Activated T-helper 17 cell treated with anti-CD3 and anti-CD28 coated beads, Interleukin-2, amount 50 U/mL, for 72 hours (primary cell): ENCODE data around the gene MMP7. TPM values are rescaled to one million over a fixed set of nuclear protein-coding genes. Genes with fewer than 3 reads are reported as not detected.
"Not testable (repeated sequence)": the region's sequence is repeated elsewhere in the genome, so short reads cannot be mapped to it uniquely, and the experiment has no call there.

Source experiments
- ATAC-seq: fragments of 150-1000 bp; cut with Tn5 transposase; replicated peaks from 2 replicates; pipeline ENCODE4 v1.10.0; 2021; ENCODE audit warnings: mild to moderate bottlenecking, moderate library complexity
- H3K27ac Mint-ChIP-seq: one replicate; pipeline ENCODE4 v1.8.0; 2022; ENCODE audit warnings: mixed read lengths
- H3K27me3 Mint-ChIP-seq: one replicate; pipeline ENCODE4 v1.8.0; 2022; ENCODE audit warnings: mixed read lengths
- H3K36me3 Mint-ChIP-seq: one replicate; pipeline ENCODE4 v1.8.0; 2022; ENCODE audit warnings: low read depth, mild to moderate bottlenecking, mixed read lengths
- H3K4me1 Mint-ChIP-seq: one replicate; pipeline ENCODE4 v1.8.0; 2022; ENCODE audit warnings: mixed read lengths
- H3K4me3 Mint-ChIP-seq: one replicate; pipeline ENCODE4 v1.8.0; 2022; ENCODE audit warnings: mild to moderate bottlenecking, mixed read lengths
- H3K9me3 Mint-ChIP-seq: one replicate; pipeline ENCODE4 v1.8.0; 2022; ENCODE audit warnings: mixed read lengths
- total RNA-seq, 2 donors: library from RNA; stranded (reverse); gene quantifications; one replicate each; pipeline ENCODE4 v1.2.3, GENCODE V29; 2022

Gene MMP7
- total RNA-seq, 2 donors from 2014 or later, result not detected

DNA sequence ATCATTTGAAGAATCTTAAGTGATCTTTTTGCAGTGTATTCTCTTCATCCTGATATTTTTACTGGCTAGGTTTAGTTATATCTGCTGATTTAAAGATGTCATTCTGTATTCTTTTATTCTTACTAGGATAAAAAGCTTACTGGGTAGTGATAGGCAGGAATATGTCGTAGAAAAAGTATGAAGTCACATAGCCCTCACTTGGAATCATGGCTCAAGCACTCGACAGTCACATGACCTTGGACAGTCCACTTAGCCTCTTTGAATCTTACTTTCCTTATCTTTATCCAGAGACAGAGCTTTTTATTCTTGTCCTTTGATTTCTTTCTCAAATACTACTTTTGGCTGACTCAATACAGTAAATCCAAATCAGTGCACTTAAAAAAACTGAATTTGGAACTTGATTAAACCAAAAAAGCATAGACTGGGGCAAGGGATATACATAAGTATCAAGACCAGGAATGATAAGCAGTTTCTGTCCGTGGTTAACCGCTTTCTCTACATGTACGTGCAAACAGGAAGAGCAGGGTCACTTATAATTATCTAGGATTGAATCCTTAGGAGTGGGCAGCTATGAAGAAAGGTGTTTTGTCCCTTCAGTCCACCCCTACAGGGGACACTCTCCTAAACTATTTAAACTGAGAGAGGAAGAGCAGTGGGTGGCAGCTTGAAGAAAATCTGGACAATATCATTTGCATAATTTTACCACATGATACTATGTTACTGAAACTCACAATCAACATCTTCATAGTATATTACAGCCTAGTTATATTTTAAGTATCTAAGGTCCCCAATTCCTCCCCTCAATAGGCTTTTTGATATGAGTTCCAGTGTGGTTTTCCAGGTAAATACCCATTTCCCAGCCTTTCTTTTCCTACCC is 8.0 kb downstream of the MMP7 start:
- H3K9me3 Mint-ChIP-seq, result no peaks in the 10 kb centered on the region

DNA sequence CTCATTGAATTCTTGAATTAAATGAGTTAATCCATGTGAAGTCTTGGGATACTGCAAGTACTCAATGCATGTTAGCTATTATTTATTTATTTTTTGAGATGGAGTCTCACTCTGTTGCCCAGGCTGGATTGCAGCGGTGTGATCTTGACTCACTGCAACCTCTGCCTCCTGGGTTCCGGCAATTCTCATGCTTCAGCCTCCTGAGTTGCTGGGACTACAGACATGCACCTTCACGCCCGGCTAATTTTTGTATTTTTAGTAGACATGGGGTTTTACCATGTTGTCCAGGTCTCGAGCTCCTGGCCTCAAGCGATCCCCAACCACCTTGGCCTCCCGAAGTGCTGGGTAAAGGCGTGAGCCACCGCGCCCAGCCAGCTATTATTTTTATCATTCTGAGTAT is 9.4 kb downstream of the MMP7 start:
- Mint-ChIP-seq H3K27ac (no peak overlapping the region), H3K36me3 (no peaks in the 10 kb centered on the region), H3K4me3 (no peak overlapping the region), H3K27me3 (peaks cover 19% of the 10 kb centered on the region), H3K9me3 (no peaks in the 10 kb centered on the region), H3K4me1 (no peaks in the 10 kb centered on the region)
- no peak for ATAC-seq

More for the DNA sequence above, 8.0 kb downstream of the MMP7 start:
- no peak overlapping the region for H3K4me3 Mint-ChIP-seq
- no peaks in the 10 kb centered on the region for H3K4me1 Mint-ChIP-seq
- H3K36me3 Mint-ChIP-seq, result no peaks in the 10 kb centered on the region
- peak; percentile 42 for ATAC-seq
- peaks cover 19% of the 10 kb centered on the region for H3K27me3 Mint-ChIP-seq
- H3K27ac Mint-ChIP-seq, result no peak overlapping the region

DNA sequence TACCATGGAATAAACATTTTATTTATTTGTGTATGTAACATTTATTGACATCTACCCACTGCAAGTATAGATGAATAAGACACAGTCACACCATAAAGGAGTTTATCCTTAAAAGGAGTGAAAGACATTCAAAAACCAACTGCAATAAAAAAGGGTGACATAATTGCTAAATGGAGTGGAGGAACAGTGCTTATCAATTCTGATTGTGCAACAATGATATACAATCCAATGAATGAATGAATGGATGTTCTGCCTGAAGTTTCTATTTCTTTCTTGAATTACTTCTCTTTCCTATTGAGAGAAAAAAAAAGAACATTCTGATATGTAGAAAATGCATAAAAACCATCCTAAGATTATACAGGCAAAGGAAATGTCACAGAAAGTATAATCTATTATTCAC is 10.0 kb downstream of the MMP7 start:
- no peaks in the 10 kb centered on the region for H3K36me3 Mint-ChIP-seq
- no peaks in the 10 kb centered on the region for H3K4me1 Mint-ChIP-seq
- no peak for ATAC-seq
- H3K9me3 Mint-ChIP-seq, result no peaks in the 10 kb centered on the region
- H3K27ac Mint-ChIP-seq, result no peak overlapping the region
- peaks cover 19% of the 10 kb centered on the region for H3K27me3 Mint-ChIP-seq
- H3K4me3 Mint-ChIP-seq, result no peak overlapping the region

DNA sequence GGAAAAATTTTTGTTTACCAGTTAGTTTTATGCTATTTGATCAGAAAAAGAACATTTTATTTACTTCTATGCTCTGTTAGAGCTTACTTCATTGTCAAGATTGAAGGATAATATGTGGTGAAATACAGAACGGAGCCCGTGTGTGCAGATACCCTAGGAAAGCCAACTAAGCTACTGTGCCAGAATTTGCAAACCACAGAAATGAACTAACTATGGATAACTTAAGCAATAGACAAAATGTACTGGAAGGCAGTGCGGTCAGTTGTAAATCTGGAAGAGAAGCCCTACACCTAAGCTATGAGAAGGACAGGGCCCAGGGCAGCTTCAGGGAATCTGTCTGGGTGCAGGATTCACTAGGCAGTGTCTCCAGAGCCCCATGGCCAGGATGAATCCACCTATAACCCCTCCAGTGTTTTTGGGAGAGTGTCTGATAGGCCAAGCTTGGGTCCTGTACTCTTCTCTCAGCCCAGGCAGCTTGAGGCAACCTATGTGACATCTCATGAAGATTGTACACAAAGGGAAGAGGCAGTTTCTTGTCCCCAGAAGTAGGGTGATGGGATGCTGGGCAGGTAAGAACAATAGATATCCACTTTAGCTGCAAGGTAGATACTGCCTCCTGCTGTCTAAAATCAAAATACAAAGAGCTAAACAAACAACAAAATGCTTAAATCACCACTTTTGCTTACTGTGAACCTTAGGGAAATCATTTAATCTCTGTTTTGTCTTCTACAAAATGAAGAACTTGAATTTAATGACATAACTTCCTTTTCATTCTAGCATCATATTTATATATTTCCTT is 12.1 kb downstream of the MMP7 start:
- Mint-ChIP-seq H3K36me3 (no peaks in the 10 kb centered on the region), H3K4me3 (no peak overlapping the region)

DNA sequence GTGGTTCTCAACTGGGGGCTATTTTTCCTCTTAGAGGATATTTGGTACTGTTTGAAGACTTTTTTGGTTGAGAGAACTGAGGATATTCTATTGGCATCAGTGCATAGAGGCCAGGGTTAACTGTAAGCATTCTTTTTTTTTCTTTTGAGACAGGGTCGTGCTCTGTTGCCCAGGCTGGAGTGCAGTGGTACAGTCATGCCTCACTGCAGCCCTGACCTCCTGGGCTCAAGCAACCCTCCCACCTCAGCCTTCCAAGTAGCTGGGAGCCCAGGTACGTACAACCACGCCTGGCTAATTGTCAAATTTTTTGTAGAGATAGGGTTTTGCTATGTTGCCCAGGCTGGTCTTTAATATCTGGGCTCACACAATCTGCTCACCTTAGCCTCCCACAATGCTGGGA is 12.9 kb downstream of the MMP7 start:
- ATAC-seq, result no peak
- Mint-ChIP-seq H3K27ac (no peak overlapping the region), H3K4me3 (no peak overlapping the region), H3K9me3 (no peaks in the 10 kb centered on the region), H3K4me1 (no peaks in the 10 kb centered on the region), H3K36me3 (no peaks in the 10 kb centered on the region), H3K27me3 (peaks cover 18% of the 10 kb centered on the region)

More for the DNA sequence above, 12.1 kb downstream of the MMP7 start:
- H3K9me3 Mint-ChIP-seq, result no peaks in the 10 kb centered on the region
- H3K4me1 Mint-ChIP-seq, result no peaks in the 10 kb centered on the region
- peaks cover 19% of the 10 kb centered on the region for H3K27me3 Mint-ChIP-seq
- ATAC-seq, result no peak
- no peak overlapping the region for H3K27ac Mint-ChIP-seq

DNA sequence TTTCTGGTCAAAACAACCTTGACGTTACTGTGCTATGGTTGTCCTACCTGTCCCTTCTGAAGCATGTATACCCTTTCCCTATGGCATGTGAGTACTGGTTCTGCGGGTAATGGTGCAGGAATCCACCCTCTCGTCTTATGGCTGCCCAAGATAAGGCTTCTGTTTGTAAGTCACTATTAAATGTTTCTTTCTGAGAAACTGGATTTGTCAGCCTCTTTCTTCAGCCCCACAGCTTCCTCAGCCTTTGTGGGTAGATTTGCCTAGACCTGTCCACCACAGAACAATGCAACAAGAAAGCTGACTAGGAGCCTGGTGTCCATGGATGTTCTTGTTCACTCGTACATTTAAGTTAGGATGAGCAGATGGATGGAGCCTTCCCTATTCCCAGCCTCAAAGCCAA is 14.4 kb downstream of the MMP7 start:
- H3K4me3 Mint-ChIP-seq, result no peak overlapping the region
- no peak for ATAC-seq
- no peak overlapping the region for H3K27ac Mint-ChIP-seq
- peaks cover 13% of the 10 kb centered on the region for H3K27me3 Mint-ChIP-seq
- H3K4me1 Mint-ChIP-seq, result no peaks in the 10 kb centered on the region
- H3K9me3 Mint-ChIP-seq, result no peaks in the 10 kb centered on the region
- H3K36me3 Mint-ChIP-seq, result no peaks in the 10 kb centered on the region

DNA sequence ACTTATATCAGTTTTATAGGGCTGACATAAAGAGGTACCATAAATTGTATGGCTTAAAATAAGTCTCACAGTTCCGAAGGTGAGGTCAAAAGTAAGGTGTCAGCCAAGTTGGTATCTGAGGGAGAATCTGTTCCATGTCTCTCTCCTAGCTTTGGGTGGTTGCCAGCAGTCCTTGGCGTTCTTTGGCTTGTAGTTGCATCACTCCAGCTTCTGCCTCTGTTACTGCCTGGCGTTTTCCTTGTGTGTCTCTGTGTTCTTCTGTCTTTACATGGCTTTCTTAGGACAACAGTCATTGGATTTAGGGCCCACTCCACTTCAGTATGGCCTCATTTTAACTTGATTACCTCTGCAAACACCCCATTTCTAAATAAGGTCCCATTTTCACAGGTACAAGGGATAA is 16.7 kb downstream of the MMP7 start:
- H3K4me3 Mint-ChIP-seq, result no peak overlapping the region
- H3K36me3 Mint-ChIP-seq, result no peaks in the 10 kb centered on the region
- H3K4me1 Mint-ChIP-seq, result no peaks in the 10 kb centered on the region
- H3K9me3 Mint-ChIP-seq, result no peaks in the 10 kb centered on the region
- ATAC-seq, result no peak
- peaks cover 2% of the 10 kb centered on the region for H3K27me3 Mint-ChIP-seq
- no peak overlapping the region for H3K27ac Mint-ChIP-seq

DNA sequence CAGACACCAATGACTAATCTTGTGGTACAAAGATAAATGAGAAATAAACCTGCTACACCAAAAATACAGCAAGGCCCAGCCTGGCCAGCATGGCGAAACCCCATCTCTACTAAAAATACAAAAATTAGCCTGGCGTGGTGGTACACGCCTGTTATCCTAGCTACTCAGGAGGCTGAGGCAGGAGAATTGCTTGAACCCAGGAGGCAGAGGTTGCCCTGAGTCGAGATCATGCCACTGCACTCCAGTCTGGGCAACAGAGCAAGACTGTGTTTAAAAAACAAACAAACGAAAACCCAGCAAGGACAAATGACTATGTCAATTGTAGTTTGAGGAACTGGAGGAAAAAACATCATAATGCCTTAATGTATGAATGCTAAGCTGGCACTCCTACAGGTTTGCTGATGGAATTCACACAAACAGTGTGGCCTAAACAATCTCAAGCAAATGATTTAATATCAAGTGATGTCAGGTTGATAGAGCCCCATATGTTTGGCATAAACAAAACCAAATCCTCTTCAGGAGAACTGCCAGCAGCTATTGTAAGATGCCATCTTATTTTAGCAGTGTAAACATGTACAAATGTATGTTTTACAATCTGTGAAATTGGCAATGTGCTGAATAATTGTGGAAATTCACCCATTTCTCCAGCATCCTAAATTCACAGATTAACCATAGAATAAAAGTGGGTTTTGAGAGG is 20.0 kb downstream of the MMP7 start:
- Mint-ChIP-seq H3K9me3 (no peaks in the 10 kb centered on the region), H3K36me3 (no peaks in the 10 kb centered on the region), H3K27me3 (peaks cover 11% of the 10 kb centered on the region), H3K27ac (no peak overlapping the region), H3K4me3 (no peak overlapping the region), H3K4me1 (no peaks in the 10 kb centered on the region)
- no peak for ATAC-seq

DNA sequence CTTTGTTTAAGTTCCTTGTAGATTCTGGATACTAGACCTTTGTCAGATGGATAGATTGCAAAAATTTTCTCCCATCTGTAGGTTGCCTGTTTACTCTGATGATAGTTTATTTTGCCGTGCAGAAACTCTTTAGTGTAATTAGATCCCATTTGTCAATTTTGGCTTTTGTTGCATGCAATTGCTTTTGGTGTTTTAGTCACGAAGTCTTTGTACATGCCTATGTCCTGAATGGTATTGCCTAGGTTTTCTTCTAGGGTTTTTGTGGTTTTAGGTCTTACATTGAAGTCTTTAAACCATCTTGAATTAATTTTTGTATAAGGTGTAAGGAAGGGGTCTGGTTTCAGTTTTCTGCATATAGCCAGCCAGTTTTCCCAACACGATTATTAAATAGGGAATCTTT is 27.7 kb downstream of the MMP7 start:
- not testable (repeated sequence) for ATAC-seq, H3K36me3 Mint-ChIP-seq, H3K27ac Mint-ChIP-seq, H3K4me3 Mint-ChIP-seq, H3K9me3 Mint-ChIP-seq, H3K4me1 Mint-ChIP-seq
- H3K27me3 Mint-ChIP-seq, result peaks cover 13% of the 10 kb centered on the region

DNA sequence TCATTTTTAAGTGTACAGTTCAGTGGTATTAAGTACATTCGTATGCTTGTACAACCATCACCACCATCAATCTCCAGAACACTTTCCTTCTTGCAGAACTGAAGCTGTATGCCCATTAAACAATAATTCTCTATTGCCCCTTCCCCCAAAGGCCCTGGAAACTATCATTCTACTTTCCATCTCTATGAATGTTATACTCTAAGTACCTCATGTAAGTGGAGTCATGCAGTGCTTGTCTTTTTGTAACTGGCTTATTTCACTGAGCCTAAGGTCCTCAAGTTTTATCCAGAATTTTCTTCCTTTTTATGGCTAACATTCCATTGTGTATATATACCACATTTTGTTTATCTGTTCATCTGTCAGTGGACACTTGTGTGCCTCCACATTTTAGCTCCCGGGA is 29.7 kb downstream of the MMP7 start:
- H3K27me3 Mint-ChIP-seq, result peaks cover 9% of the 10 kb centered on the region
- H3K9me3 Mint-ChIP-seq, result no peaks in the 10 kb centered on the region
- H3K4me3 Mint-ChIP-seq, result no peak overlapping the region
- no peaks in the 10 kb centered on the region for H3K4me1 Mint-ChIP-seq
- ATAC-seq, result no peak
- H3K36me3 Mint-ChIP-seq, result no peaks in the 10 kb centered on the region
- H3K27ac Mint-ChIP-seq, result no peak overlapping the region

DNA sequence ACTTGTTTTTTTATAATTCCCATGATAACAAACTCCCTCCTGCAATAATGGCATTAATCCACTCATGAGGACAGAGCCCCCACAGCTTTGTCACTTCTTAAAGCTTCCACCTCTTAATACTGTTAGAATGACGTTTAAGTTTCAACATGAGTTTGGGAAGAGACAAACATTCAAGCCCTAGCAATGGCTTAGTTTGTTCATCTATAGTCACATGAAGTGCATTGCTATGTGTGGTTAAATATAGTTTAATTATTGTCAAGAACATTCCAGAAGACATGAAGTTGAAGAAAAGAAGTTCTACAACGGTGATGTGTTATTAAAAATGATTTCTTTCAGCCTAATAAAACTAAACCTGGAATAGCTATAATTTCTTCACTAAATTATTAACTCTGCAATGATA is 30.6 kb downstream of the MMP7 start:
- no peak overlapping the region for H3K27ac Mint-ChIP-seq
- H3K27me3 Mint-ChIP-seq, result peaks cover 9% of the 10 kb centered on the region
- no peaks in the 10 kb centered on the region for H3K9me3 Mint-ChIP-seq
- H3K4me1 Mint-ChIP-seq, result peaks cover 7% of the 10 kb centered on the region
- no peak overlapping the region for H3K4me3 Mint-ChIP-seq
- H3K36me3 Mint-ChIP-seq, result no peaks in the 10 kb centered on the region
- no peak for ATAC-seq

DNA sequence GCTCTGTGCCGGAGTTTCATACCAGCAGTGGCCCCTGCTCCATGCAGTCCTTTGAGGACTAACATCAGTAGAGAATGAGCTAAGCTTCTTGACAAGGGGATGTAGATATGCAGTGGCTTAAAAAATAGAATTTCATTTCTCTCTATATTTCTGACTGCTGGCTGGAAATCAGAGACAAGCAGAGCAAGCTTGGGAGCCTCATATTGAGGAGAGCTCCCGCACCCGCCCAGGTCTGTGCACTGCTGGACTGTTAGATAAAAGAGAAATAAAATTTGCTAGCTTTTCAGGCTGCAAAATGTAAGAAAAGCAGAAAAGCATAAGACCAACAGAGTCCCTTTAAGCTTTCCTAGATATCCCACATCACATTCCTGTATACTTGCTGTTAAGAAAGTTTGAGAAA is 31.4 kb downstream of the MMP7 start:
- no peaks in the 10 kb centered on the region for H3K36me3 Mint-ChIP-seq
- H3K27ac Mint-ChIP-seq, result no peak overlapping the region
- H3K9me3 Mint-ChIP-seq, result no peaks in the 10 kb centered on the region
- ATAC-seq, result no peak
- H3K4me3 Mint-ChIP-seq, result no peak overlapping the region
- peaks cover 8% of the 10 kb centered on the region for H3K4me1 Mint-ChIP-seq
- H3K27me3 Mint-ChIP-seq, result peaks cover 9% of the 10 kb centered on the region

DNA sequence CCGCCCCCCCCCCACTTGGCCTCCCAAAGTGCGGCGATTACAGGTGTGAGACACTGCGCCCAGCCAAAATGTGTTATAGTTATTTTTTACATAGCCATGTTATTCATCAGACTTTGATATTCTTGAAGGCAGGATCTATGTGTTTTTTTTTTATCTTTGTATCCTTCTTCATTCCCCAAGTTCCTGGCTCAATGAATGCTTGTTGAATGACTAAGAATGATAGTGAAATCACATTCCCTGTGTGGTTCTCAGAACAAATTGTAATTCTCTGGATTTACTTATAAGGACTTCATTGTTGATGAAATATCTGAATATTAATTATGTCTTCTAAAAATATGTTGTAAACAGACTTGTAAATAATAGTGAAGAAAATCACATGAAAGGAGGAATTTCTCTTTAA is 33.5 kb downstream of the MMP7 start:
- Mint-ChIP-seq H3K36me3 (no peaks in the 10 kb centered on the region), H3K4me3 (no peak overlapping the region), H3K4me1 (peaks cover 8% of the 10 kb centered on the region), H3K9me3 (no peaks in the 10 kb centered on the region), H3K27ac (no peak overlapping the region), H3K27me3 (peaks cover 5% of the 10 kb centered on the region)
- no peak for ATAC-seq

DNA sequence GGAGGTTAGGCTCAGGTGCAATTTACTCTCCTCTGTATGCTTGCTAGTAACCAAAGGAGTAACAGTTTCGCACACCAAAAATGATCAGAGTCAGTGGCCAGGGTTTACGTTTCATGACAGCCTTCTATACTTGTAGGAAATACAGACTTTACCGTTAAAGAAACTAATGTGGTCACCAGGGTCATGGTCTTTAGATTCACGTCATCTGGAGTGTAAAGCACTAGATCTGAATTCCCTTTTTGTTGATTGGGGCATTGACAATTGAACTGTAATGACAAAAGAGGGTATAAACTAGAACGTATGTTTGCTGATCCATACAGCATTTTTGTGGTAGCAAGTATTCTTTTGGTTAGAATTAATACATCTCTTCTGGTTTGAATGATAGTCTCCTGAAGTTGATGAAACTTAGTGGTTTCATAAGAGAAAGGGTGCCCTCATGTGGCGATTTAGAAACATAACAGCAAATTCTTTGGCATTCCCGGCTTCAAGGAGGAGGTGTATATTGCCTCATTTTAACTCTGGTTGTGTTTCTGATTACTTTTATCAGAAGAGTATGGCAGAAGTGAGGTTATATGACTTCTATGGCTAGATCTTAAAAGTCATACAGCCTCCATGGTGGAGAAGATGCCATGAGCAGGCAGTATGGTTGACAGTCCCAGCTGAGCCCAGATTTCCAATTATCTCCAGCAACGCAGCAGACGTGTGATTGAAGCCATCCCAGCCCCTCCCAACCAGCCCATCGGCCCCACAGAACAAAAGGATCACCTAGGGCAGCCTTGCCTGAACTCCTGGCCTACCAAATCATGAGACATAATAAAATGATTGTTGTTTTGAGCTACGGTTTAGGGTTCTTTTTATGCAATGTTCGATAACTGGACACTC is 35.1 kb downstream of the MMP7 start:
- H3K4me1 Mint-ChIP-seq, result peaks cover 8% of the 10 kb centered on the region
- no peaks in the 10 kb centered on the region for H3K36me3 Mint-ChIP-seq
- peak overlapping the region; percentile 25 for H3K27ac Mint-ChIP-seq
- peak overlapping the region; percentile 25 for H3K4me3 Mint-ChIP-seq
- no peaks in the 10 kb centered on the region for H3K9me3 Mint-ChIP-seq
- ATAC-seq, result peak; percentile 77
- peaks cover 2% of the 10 kb centered on the region for H3K27me3 Mint-ChIP-seq
